A549 (cell line): ENCODE data around the gene MOV10. TPM values are rescaled to one million over a fixed set of nuclear protein-coding genes. Genes with fewer than 3 reads are reported as not detected.

ENCODE experiments used
- ATAC-seq, 2 experiments: fragments of 200-7000 bp in 1 of 2; fragments of >200 bp in 1 of 2; cut with Nextera tagmentation in 1 of 2; cut with Tn5 transposase in 1 of 2; 3 replicates each; pipeline versions ENCODE4 v1.8.0 to v1.9.1; 2018 to 2020; ENCODE audit warnings: mild to moderate bottlenecking in 1 of 2, moderate library complexity in 1 of 2
- CTCF ChIA-PET: fragments of 300-600 bp; sonication (Branson Sonifier 250); formaldehyde crosslinking; extraction: SDS; loops from one replicate; lab custom pipeline; 2021; ENCODE audit warnings: antibody characterized with exemption, inconsistent platforms; lab: Yijun Ruan, JAX
- POLR2A ChIA-PET: fragments of 350-600 bp; formaldehyde crosslinking; extraction: SDS; loops from one replicate; lab custom pipeline; 2021; ENCODE audit warnings: antibody characterized with exemption, inconsistent platforms; lab: Yijun Ruan, JAX
- DNase-seq, 2 experiments: peaks; one replicate each; pipeline versions ENCODE4 v3.0.0 to v3.0.0-alpha.2; 2011 to 2016; ENCODE audit warnings: low read depth in 1 of 2, low spot score in 1 of 2
- FAIRE-seq: peaks from 2 replicates; lab custom pipeline; 2011; peaks lifted over from hg19 to GRCh38; lab: Jason Lieb, UNC
- H3K27ac ChIP-seq, 2 experiments: fragments of >200 bp; sonication (Bioruptor Twin); formaldehyde crosslinking; 3 replicates each; pipeline ENCODE4 v1.5.1; 2016 to 2017
- H3K4me1 ChIP-seq: fragments of >200 bp; sonication (Bioruptor Twin); formaldehyde crosslinking; 3 replicates; pipeline ENCODE4 v1.6.1; 2016
- H3K4me2 ChIP-seq: fragments of >200 bp; sonication (Bioruptor Twin); formaldehyde crosslinking; 3 replicates; pipeline ENCODE4 v1.6.1; 2016
- H3K4me3 ChIP-seq: fragments of >200 bp; sonication (Bioruptor Twin); formaldehyde crosslinking; 3 replicates; pipeline ENCODE4 v1.5.1; 2016
- H3K9me3 ChIP-seq: fragments of >200 bp; sonication (Bioruptor Twin); formaldehyde crosslinking; 3 replicates; pipeline ENCODE4 v1.6.1; 2016
- BCL3 ChIP-seq: fragments of >200 bp; sonication (Bioruptor Twin); formaldehyde crosslinking; IDR thresholded peaks from 3 replicates; pipeline ENCODE4 v1.6.1; 2016
- CBX8 ChIP-seq: fragments of 200-600 bp; sonication (generic); IDR thresholded peaks from 2 replicates; pipeline ENCODE4 v1.6.1; 2016
- CHD2 ChIP-seq: fragments of 150-350 bp; IDR thresholded peaks from 2 replicates; pipeline ENCODE4 v1.6.1; 2014; ENCODE audit warnings: low read length; ENCODE audit not compliant: partially characterized antibody
- CTCF ChIP-seq: fragments of >200 bp; sonication (Bioruptor Twin); formaldehyde crosslinking; IDR thresholded peaks from 3 replicates; pipeline ENCODE4 v1.5.1; 2016
- E2F6 ChIP-seq: IDR thresholded peaks from 2 replicates; pipeline ENCODE4 v1.6.1; 2012; ENCODE audit warnings: low read depth, borderline replicate concordance
- EHF ChIP-seq: fragments of 250-450 bp; sonication (Bioruptor Pico); IDR thresholded peaks from 2 replicates; pipeline ENCODE4 v1.5.0; 2020; ENCODE audit warnings: mild to moderate bottlenecking
- EHMT2 ChIP-seq: fragments of 200-600 bp; sonication (generic); IDR thresholded peaks from 2 replicates; pipeline ENCODE4 v1.6.1; 2016; ENCODE audit warnings: antibody characterized with exemption, low read depth, mild to moderate bottlenecking, moderate library complexity
- EP300 ChIP-seq, 2 experiments: fragments of >200 bp; sonication (Bioruptor Twin); formaldehyde crosslinking; IDR thresholded peaks; 2 replicates in 1 of 2; 3 replicates in 1 of 2; pipeline ENCODE4 v1.6.1; 2016 to 2017
- ESRRA ChIP-seq: fragments of 150-350 bp; IDR thresholded peaks from 2 replicates; pipeline ENCODE4 v1.6.1; 2014; ENCODE audit warnings: mild to moderate bottlenecking, low read length, borderline replicate concordance
- FOXS1 ChIP-seq: fragments of 250-450 bp; sonication (Bioruptor Pico); IDR thresholded peaks from 2 replicates; pipeline ENCODE4 v1.5.0; 2020; ENCODE audit warnings: mild to moderate bottlenecking, moderate library complexity
- HDAC2 ChIP-seq: fragments of 200-600 bp; sonication (generic); IDR thresholded peaks from 2 replicates; pipeline ENCODE4 v1.6.1; 2016
- HES2 ChIP-seq: fragments of >200 bp; sonication (Bioruptor Twin); formaldehyde crosslinking; IDR thresholded peaks from 2 replicates; pipeline ENCODE4 v1.6.1; 2016
- HEYL ChIP-seq: fragments of 250-450 bp; sonication (Bioruptor Pico); IDR thresholded peaks from 2 replicates; pipeline ENCODE4 v1.8.0; 2021; ENCODE audit warnings: mild to moderate bottlenecking, moderate library complexity
- JUN ChIP-seq, 2 experiments: fragments of >200 bp; sonication (Bioruptor Twin); formaldehyde crosslinking; IDR thresholded peaks; 2 replicates in 1 of 2; 3 replicates in 1 of 2; pipeline ENCODE4 v1.6.1; 2016 to 2017
- JUNB ChIP-seq: fragments of >200 bp; sonication (Bioruptor Twin); formaldehyde crosslinking; IDR thresholded peaks from 2 replicates; pipeline ENCODE4 v1.6.1; 2016
- MAFK ChIP-seq: fragments of 450-650 bp; IDR thresholded peaks from 2 replicates; pipeline ENCODE4 v1.6.1; 2014; ENCODE audit not compliant: partially characterized antibody
- NR3C1 ChIP-seq: fragments of >200 bp; sonication (Bioruptor Twin); formaldehyde crosslinking; IDR thresholded peaks from 3 replicates; pipeline ENCODE4 v1.6.1; 2017
- PBX3 ChIP-seq: IDR thresholded peaks from 2 replicates; pipeline ENCODE4 v1.6.1; 2012
- POLR2A ChIP-seq: IDR thresholded peaks from 2 replicates; pipeline ENCODE4 v1.6.1; 2012; ENCODE audit warnings: mild to moderate bottlenecking, low read length
- RAD21 ChIP-seq, 2 experiments: fragments of >200 bp in 1 of 2; sonication (Bioruptor Twin) in 1 of 2; formaldehyde crosslinking in 1 of 2; IDR thresholded peaks in 1 of 2; conservative IDR thresholded peaks in 1 of 2; 2 replicates in 1 of 2; 3 replicates in 1 of 2; pipeline ENCODE4 v1.6.1; 2012 to 2018; ENCODE audit warnings: inconsistent platforms in 1 of 2
- RCOR1 ChIP-seq: fragments of 150-350 bp; IDR thresholded peaks from 2 replicates; pipeline ENCODE4 v1.6.1; 2014; ENCODE audit warnings: antibody characterized with exemption, low read length, low read depth
- SMC3 ChIP-seq: fragments of >200 bp; sonication (Bioruptor Twin); formaldehyde crosslinking; IDR thresholded peaks from 3 replicates; pipeline ENCODE4 v1.6.1; 2018; ENCODE audit warnings: inconsistent platforms
- TFCP2L1 ChIP-seq: fragments of 250-450 bp; sonication (Bioruptor Pico); IDR thresholded peaks from 2 replicates; pipeline ENCODE4 v1.5.0; 2021; ENCODE audit warnings: mild to moderate bottlenecking
- TP53 ChIP-seq: fragments of 250-450 bp; sonication (Bioruptor Pico); IDR thresholded peaks from 2 replicates; pipeline ENCODE4 v1.5.0; 2021; ENCODE audit warnings: mild to moderate bottlenecking, moderate library complexity
- USF2 ChIP-seq: fragments of 450-650 bp; IDR thresholded peaks from 2 replicates; pipeline ENCODE4 v1.6.1; 2014; ENCODE audit warnings: antibody characterized with exemption
- ZC3H11A ChIP-seq: fragments of 450-650 bp; IDR thresholded peaks from 2 replicates; pipeline ENCODE4 v1.6.1; 2014; ENCODE audit warnings: antibody characterized with exemption, mild to moderate bottlenecking
- ZFP36 ChIP-seq: fragments of 450-650 bp; IDR thresholded peaks from 2 replicates; pipeline ENCODE4 v1.6.1; 2014; ENCODE audit warnings: borderline replicate concordance; ENCODE audit not compliant: partially characterized antibody
- ZNF302 ChIP-seq: fragments of 250-450 bp; sonication (Bioruptor Pico); IDR thresholded peaks from 2 replicates; pipeline ENCODE4 v1.9.0; 2021; ENCODE audit warnings: inconsistent platforms, mild to moderate bottlenecking, moderate library complexity
- WGBS: methylation state at CpG from one replicate; pipeline ENCODE4 v1.1.6; 2017; ENCODE audit errors: missing lambda C conversion rate; 5-methylcytosine and 5-hydroxymethylcytosine counted together
- polyA plus RNA-seq, 4 experiments: library from polyadenylated mRNA; depleted of rRNA in 3 of 4; stranded (reverse); fragments of >200 nt; fragmentation: RNase III in 1 of 4; extraction: RNeasy Plus Mini Kit Qiagen cat#74134 plus additional on column Dnase treatment in 1 of 4; gene quantifications; 2 replicates in 3 of 4; 3 replicates in 1 of 4; pipeline ENCODE4 v1.2.3, GENCODE V29; 2011 to 2017

MOV10 gene
- polyA plus RNA-seq, 2 of the 4 experiments (the other 2 are of a cell fraction): 27.3 to 37.3 TPM

- ATAC-seq (no peak), DNase-seq (no peak), FAIRE-seq (no peak)
- Histone ChIP-seq H3K4me3 (no peak overlapping the region), H3K4me2 (no peak overlapping the region), H3K9me3 (no peaks in the 10 kb centered on the region), H3K27ac (no peak overlapping the region), H3K4me1 (peaks cover 4% of the 10 kb centered on the region; the same call in 2 of the 3 replicates)
- 88% methylated on average over 2 of the region's 2 CpGs for WGBS
- CTCF ChIA-PET: interaction anchor here (0.8 to 18.0 kb wide), 26 partner anchors 9 to 1045 kb away, joined by 3 to 576 read pairs (median 9); partner anchors contain the start of genes LRIG2 and SLC16A1
- TF ChIP-seq EP300 (IDR thresholded peaks at IDR 0.05): no peak
- TF ChIP-seq RAD21 (conservative IDR thresholded peaks at IDR 0.05 in 1 of 2, IDR thresholded peaks at IDR 0.05 in 1 of 2): no peak
- TF ChIP-seq JUNB: no peak
- TF ChIP-seq EHMT2: no peak
- TF ChIP-seq HDAC2: no peak
- TF ChIP-seq E2F6: no peak
- no peak for TF ChIP-seq RCOR1
- no peak for TF ChIP-seq ZFP36
- TF ChIP-seq EHF (CRISPR knock-in tag): no peak
- TF ChIP-seq ZC3H11A: no peak
- TF ChIP-seq TFCP2L1 (CRISPR knock-in tag): no peak
- no peak for TF ChIP-seq JUN (IDR thresholded peaks at IDR 0.05)
- TF ChIP-seq MAFK: no peak
- no peak for TF ChIP-seq TP53 (CRISPR knock-in tag)
- no peak for TF ChIP-seq POLR2A
- TF ChIP-seq PBX3: no peak
- POLR2A ChIA-PET: interaction anchor here (1.1 kb wide), 1 partner anchor 356 kb away, joined by 3 read pairs; the partner anchor contains the start of gene LRIG2
These were observed 42.9 kb downstream of the MOV10 start for GRCh38 chr1:112717263-112717873.

GRCh38 chr1:112718691-112719418 is 44.4 kb downstream of the MOV10 start:
- TF ChIP-seq RAD21 (conservative IDR thresholded peaks at IDR 0.05 in 1 of 2, IDR thresholded peaks at IDR 0.05 in 1 of 2) (peak; percentile 49 to 56), JUNB (no peak), SMC3 (peak; percentile 74), CTCF (peak; percentile 70)
- Histone ChIP-seq H3K9me3 (no peaks in the 10 kb centered on the region), H3K4me2 (peak overlapping the region; percentile 89), H3K4me1 (peaks cover 4% of the 10 kb centered on the region; the same call in 2 of the 3 replicates), H3K27ac (peak overlapping the region in 1 of 2 experiments; percentile 78; a peak in 2 of 6 replicates), H3K4me3 (peak overlapping the region; percentile 45)
- ATAC-seq (peak; percentile 45 to 68; a peak in 5 of 6 replicates), DNase-seq (peak; percentile 51 to 71), FAIRE-seq (no peak)
- CTCF ChIA-PET: interaction anchor here (0.6 to 18.0 kb wide), 31 partner anchors 9 to 354 kb away, joined by 3 to 576 read pairs (median 3); no protein-coding TSS in a partner anchor
- POLR2A ChIA-PET: no interaction called here
- WGBS: 39% methylated on average over 8 of the region's 44 CpGs

GRCh38 chr1:112719706-112720105 is 45.2 kb downstream of the MOV10 start:
- POLR2A ChIA-PET: no interaction called here
- ATAC-seq (no peak), DNase-seq (no peak), FAIRE-seq (no peak)
- H3K4me1 ChIP-seq: no peaks in the 10 kb centered on the region
- no peak overlapping the region for H3K4me3 ChIP-seq
- no peak overlapping the region for H3K27ac ChIP-seq
- WGBS: 51% methylated on average over 2 of the region's 2 CpGs
- CTCF ChIA-PET: interaction anchor here (0.9 to 18.0 kb wide), 9 partner anchors 8 to 323 kb away, joined by 3 to 576 read pairs (median 14); no protein-coding TSS in a partner anchor
- no peak overlapping the region for H3K4me2 ChIP-seq
- no peaks in the 10 kb centered on the region for H3K9me3 ChIP-seq
- TF ChIP-seq TFCP2L1 (CRISPR knock-in tag): no peak
- no peak for TF ChIP-seq HES2
- TF ChIP-seq NR3C1: no peak
- no peak for TF ChIP-seq ZNF302
- TF ChIP-seq ESRRA: no peak
- TF ChIP-seq FOXS1 (CRISPR knock-in tag): no peak
- no peak for TF ChIP-seq USF2
- no peak for TF ChIP-seq CHD2
- no peak for TF ChIP-seq BCL3
- no peak for TF ChIP-seq JUNB
- TF ChIP-seq HEYL (CRISPR knock-in tag): no peak
- TF ChIP-seq TP53 (CRISPR knock-in tag): no peak
- TF ChIP-seq CBX8: no peak
